SH-SY5Y (cell line): Measurements from ENCODE around the gene PSAP.

ENCODE experiments used
- GATA2 ChIP-seq: IDR thresholded peaks from 2 replicates; pipeline ENCODE4 v1.6.1; 2011; ENCODE audit warnings: mild to moderate bottlenecking, low read depth, low read length
- GATA3 ChIP-seq: IDR thresholded peaks from 2 replicates; pipeline ENCODE4 v1.6.1; 2011; ENCODE audit warnings: low read depth, mild to moderate bottlenecking, low read length, moderate library complexity

DNA sequence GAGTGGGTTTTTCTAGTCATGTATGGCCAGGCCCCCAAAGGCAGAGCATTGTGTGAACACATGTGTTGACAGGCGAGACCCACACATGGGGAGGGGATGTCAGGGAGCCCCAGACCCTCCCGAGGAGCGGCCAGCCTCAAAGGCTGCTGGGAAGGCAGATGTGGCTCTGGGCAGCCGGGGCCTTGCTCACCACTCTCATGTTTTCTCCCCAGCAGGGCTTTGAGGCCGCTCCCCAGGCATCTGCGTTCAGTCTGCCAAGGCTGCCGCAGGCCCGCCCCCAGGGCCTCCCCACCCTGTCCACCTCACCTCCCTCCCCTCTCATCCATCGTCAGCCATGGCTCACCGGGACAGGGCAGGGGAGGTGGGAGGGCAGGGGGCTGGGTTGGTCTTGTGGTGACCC lies 61.2 kb downstream of the PSAP start:
- TF ChIP-seq GATA2, result no peak
- no peak for TF ChIP-seq GATA3
